Gastroesophageal sphincter (tissue), 3 donors: Measurements from ENCODE around the gene FBXW8.

Experiments used
- CTCF ChIP-seq, 4 experiments: fragments of 200-600 bp in 2 of 4; fragments of 450-650 bp in 2 of 4; sonication (generic) in 1 of 4; IDR thresholded peaks; one replicate each; pipeline ENCODE4 v1.5.1; 2017 to 2019; ENCODE audit warnings: antibody characterized with exemption in 4 of 4, mild to moderate bottlenecking in 2 of 4, moderate library complexity in 2 of 4
- EP300 ChIP-seq: sonication (generic); formaldehyde crosslinking; IDR thresholded peaks from one replicate; pipeline ENCODE4 v1.6.1; 2017; ENCODE audit warnings: antibody characterized with exemption, mild to moderate bottlenecking
- POLR2A ChIP-seq, 2 donors: fragments of 450-650 bp; IDR thresholded peaks; one replicate each; pipeline ENCODE4 v1.6.1; 2017; ENCODE audit warnings: antibody characterized with exemption in 2 of 2, mild to moderate bottlenecking in 2 of 2, moderate library complexity in 1 of 2
- POLR2AphosphoS5 ChIP-seq: sonication (generic); formaldehyde crosslinking; IDR thresholded peaks from one replicate; pipeline ENCODE4 v1.6.1; 2017; ENCODE audit warnings: antibody characterized with exemption

GRCh38 chr12:116918464-116918863, 7.7 kb downstream of the FBXW8 start:
- no peak for TF ChIP-seq CTCF (IDR thresholded peaks at IDR 0.05)
- no peak for TF ChIP-seq POLR2A (IDR thresholded peaks at IDR 0.05)
- TF ChIP-seq POLR2AphosphoS5: no peak
- TF ChIP-seq EP300: no peak
